ENCODE data around the gene CAPN10.

CAPN10 gene

GRCh38 chr2:240589850-240590525 lies 3.5 kb downstream of the CAPN10 start:
- POLR2A ChIA-PET, result no interaction called here
- Histone ChIP-seq H3K27me3 (replicated peaks in 2 of 5; ENCODE audit: control insufficient read depth in 4 of 5, insufficient read depth in 5 of 5, low read length in 4 of 5) (no peaks in the 10 kb centered on the region), H3K27ac (ENCODE audit: insufficient read depth in 1 of 2, low read depth in 1 of 2, low read length in 2 of 2, poor library complexity in 1 of 2, severe bottlenecking in 2 of 2) (no peak overlapping the region), H3K36me3 (ENCODE audit: control insufficient read depth in 4 of 4, insufficient read depth in 4 of 4, low read length in 3 of 4) (peaks cover 5 to 42% (median 33%) of the 10 kb centered on the region in 4 experiments), H3K9me3 (ENCODE audit: control extremely low read depth in 1 of 5, control insufficient read depth in 4 of 5, insufficient read depth in 2 of 5, low read depth in 1 of 5, low read length in 4 of 5) (no peaks in the 10 kb centered on the region), H3K4me3 (ENCODE audit: control insufficient read depth in 1 of 7, extremely low read depth in 1 of 7, insufficient read depth in 4 of 7, low read depth in 2 of 7, low read length in 6 of 7) (no peak overlapping the region), H3K4me1 (ENCODE audit: control extremely low read depth in 1 of 4, control insufficient read depth in 4 of 4, insufficient read depth in 4 of 4, low read length in 3 of 4) (peaks cover 2 to 27% (median 26%) of the 10 kb centered on the region in 4 experiments)
- 91% methylated on average over 16 of the region's 16 CpGs for WGBS (ENCODE audit: insufficient coverage)
- no peak for DNase-seq
- CTCF ChIA-PET, result interaction anchor here (1.0 kb wide), 1 partner anchor 29 kb away, joined by 3 read pairs; no protein-coding TSS in a partner anchor

- Histone ChIP-seq H3K36me3 (ENCODE audit: control insufficient read depth in 4 of 4, insufficient read depth in 4 of 4, low read length in 3 of 4) (peaks cover 5 to 46% (median 33%) of the 10 kb centered on the region in 4 experiments), H3K27ac (ENCODE audit: insufficient read depth in 1 of 2, low read depth in 1 of 2, low read length in 2 of 2, poor library complexity in 1 of 2, severe bottlenecking in 2 of 2) (no peak overlapping the region), H3K27me3 (replicated peaks in 2 of 5; ENCODE audit: control insufficient read depth in 4 of 5, insufficient read depth in 5 of 5, low read length in 4 of 5) (no peaks in the 10 kb centered on the region), H3K4me3 (ENCODE audit: control insufficient read depth in 1 of 7, extremely low read depth in 1 of 7, insufficient read depth in 4 of 7, low read depth in 2 of 7, low read length in 6 of 7) (no peak overlapping the region), H3K9me3 (ENCODE audit: control extremely low read depth in 1 of 5, control insufficient read depth in 4 of 5, insufficient read depth in 2 of 5, low read depth in 1 of 5, low read length in 4 of 5) (no peaks in the 10 kb centered on the region), H3K4me1 (ENCODE audit: control extremely low read depth in 1 of 4, control insufficient read depth in 4 of 4, insufficient read depth in 4 of 4, low read length in 3 of 4) (peaks cover 2 to 20% (median 19%) of the 10 kb centered on the region in 4 experiments)
- WGBS (ENCODE audit: insufficient coverage), result 96% methylated on average over 21 of the region's 21 CpGs
- ChIA-PET POLR2A (no interaction called here), CTCF (no interaction called here)
- no peak for DNase-seq
Measured at GRCh38 chr2:240590681-240591111, 4.2 kb downstream of the CAPN10 start.

- WGBS (ENCODE audit: insufficient coverage), result 80% methylated on average over 1 of the region's 6 CpGs
- no peak for DNase-seq
Measured at GRCh38 chr2:240591226-240591625, 4.7 kb downstream of the CAPN10 start.

GRCh38 chr2:240591784-240592183 lies 5.2 kb downstream of the CAPN10 start:
- DNase-seq, result no peak
- Histone ChIP-seq H3K27me3 (replicated peaks in 2 of 5; ENCODE audit: control insufficient read depth in 4 of 5, insufficient read depth in 5 of 5, low read length in 4 of 5) (no peaks in the 10 kb centered on the region), H3K27ac (ENCODE audit: insufficient read depth in 1 of 2, low read depth in 1 of 2, low read length in 2 of 2, poor library complexity in 1 of 2, severe bottlenecking in 2 of 2) (no peak overlapping the region), H3K4me3 (ENCODE audit: control insufficient read depth in 1 of 7, extremely low read depth in 1 of 7, insufficient read depth in 4 of 7, low read depth in 2 of 7, low read length in 6 of 7) (no peak overlapping the region), H3K36me3 (ENCODE audit: control insufficient read depth in 4 of 4, insufficient read depth in 4 of 4, low read length in 3 of 4) (peaks cover 5 to 55% (median 38%) of the 10 kb centered on the region in 4 experiments), H3K4me1 (ENCODE audit: control extremely low read depth in 1 of 4, control insufficient read depth in 4 of 4, insufficient read depth in 4 of 4, low read length in 3 of 4) (peaks cover 2 to 17% (median 16%) of the 10 kb centered on the region in 4 experiments), H3K9me3 (ENCODE audit: control extremely low read depth in 1 of 5, control insufficient read depth in 4 of 5, insufficient read depth in 2 of 5, low read depth in 1 of 5, low read length in 4 of 5) (no peaks in the 10 kb centered on the region)
- ChIA-PET CTCF (no interaction called here), POLR2A (no interaction called here)
- 96% methylated on average over 13 of the region's 13 CpGs for WGBS (ENCODE audit: insufficient coverage)

More at GRCh38 chr2:240591226-240591625, 4.7 kb downstream of the CAPN10 start:
- POLR2A ChIA-PET, result no interaction called here
- CTCF ChIA-PET, result no interaction called here
- no peak overlapping the region for H3K27ac ChIP-seq (ENCODE audit: insufficient read depth in 1 of 2, low read depth in 1 of 2, low read length in 2 of 2, poor library complexity in 1 of 2, severe bottlenecking in 2 of 2)
- H3K4me1 ChIP-seq (ENCODE audit: control extremely low read depth in 1 of 4, control insufficient read depth in 4 of 4, insufficient read depth in 4 of 4, low read length in 3 of 4), result peaks cover 2 to 17% (median 16%) of the 10 kb centered on the region in 4 experiments
- no peaks in the 10 kb centered on the region for H3K9me3 ChIP-seq (ENCODE audit: control extremely low read depth in 1 of 5, control insufficient read depth in 4 of 5, insufficient read depth in 2 of 5, low read depth in 1 of 5, low read length in 4 of 5)
- no peak overlapping the region for H3K4me3 ChIP-seq (ENCODE audit: control insufficient read depth in 1 of 7, extremely low read depth in 1 of 7, insufficient read depth in 4 of 7, low read depth in 2 of 7, low read length in 6 of 7)
- peaks cover 5 to 50% (median 36%) of the 10 kb centered on the region in 4 experiments for H3K36me3 ChIP-seq (ENCODE audit: control insufficient read depth in 4 of 4, insufficient read depth in 4 of 4, low read length in 3 of 4)
- no peaks in the 10 kb centered on the region for H3K27me3 ChIP-seq (replicated peaks in 2 of 5; ENCODE audit: control insufficient read depth in 4 of 5, insufficient read depth in 5 of 5, low read length in 4 of 5)

GRCh38 chr2:240593026-240593702 lies 6.6 kb downstream of the CAPN10 start:
- 98% methylated on average over 20 of the region's 20 CpGs for whole genome bisulfite sequencing (ENCODE audit: insufficient coverage)
- ChIA-PET CTCF (interaction anchor here (0.7 kb wide), 1 partner anchor 129 kb away, joined by 3 read pairs; no protein-coding TSS in a partner anchor), POLR2A (no interaction called here)
- Histone ChIP-seq H3K4me3 (ENCODE audit: control insufficient read depth in 1 of 7, extremely low read depth in 1 of 7, insufficient read depth in 4 of 7, low read depth in 2 of 7, low read length in 6 of 7) (no peak overlapping the region), H3K9me3 (ENCODE audit: control extremely low read depth in 1 of 5, control insufficient read depth in 4 of 5, insufficient read depth in 2 of 5, low read depth in 1 of 5, low read length in 4 of 5) (no peaks in the 10 kb centered on the region), H3K27me3 (replicated peaks in 2 of 5; ENCODE audit: control insufficient read depth in 4 of 5, insufficient read depth in 5 of 5, low read length in 4 of 5) (no peaks in the 10 kb centered on the region), H3K27ac (ENCODE audit: insufficient read depth in 1 of 2, low read depth in 1 of 2, low read length in 2 of 2, poor library complexity in 1 of 2, severe bottlenecking in 2 of 2) (no peak overlapping the region), H3K36me3 (ENCODE audit: control insufficient read depth in 4 of 4, insufficient read depth in 4 of 4, low read length in 3 of 4) (peaks cover 5 to 60% (median 42%) of the 10 kb centered on the region in 4 experiments), H3K4me1 (ENCODE audit: control extremely low read depth in 1 of 4, control insufficient read depth in 4 of 4, insufficient read depth in 4 of 4, low read length in 3 of 4) (peaks cover 0 to 4% (median 3%) of the 10 kb centered on the region in 4 experiments)
- no peak for DNase-seq

GRCh38 chr2:240593703-240594451 lies 7.3 kb downstream of the CAPN10 start:
- H3K27ac ChIP-seq (ENCODE audit: insufficient read depth in 1 of 2, low read depth in 1 of 2, low read length in 2 of 2, poor library complexity in 1 of 2, severe bottlenecking in 2 of 2), result no peak overlapping the region
- DNase-seq, result no peak

More at GRCh38 chr2:240593703-240594451, 7.3 kb downstream of the CAPN10 start:
- H3K4me1 ChIP-seq (ENCODE audit: control extremely low read depth in 1 of 4, control insufficient read depth in 4 of 4, insufficient read depth in 4 of 4, low read length in 3 of 4), result no peaks in the 10 kb centered on the region
- no peaks in the 10 kb centered on the region for H3K9me3 ChIP-seq (ENCODE audit: control extremely low read depth in 1 of 5, control insufficient read depth in 4 of 5, insufficient read depth in 2 of 5, low read depth in 1 of 5, low read length in 4 of 5)
- 96% methylated on average over 17 of the region's 19 CpGs for WGBS (ENCODE audit: insufficient coverage)
- ChIA-PET POLR2A (no interaction called here), CTCF (interaction anchor here (0.7 to 1.1 kb wide), 4 partner anchors 8 to 22 kb away, joined by 3 read pairs; no protein-coding TSS in a partner anchor)
- H3K4me3 ChIP-seq (ENCODE audit: control insufficient read depth in 1 of 7, extremely low read depth in 1 of 7, insufficient read depth in 4 of 7, low read depth in 2 of 7, low read length in 6 of 7), result no peak overlapping the region
- no peaks in the 10 kb centered on the region for H3K27me3 ChIP-seq (replicated peaks in 2 of 5; ENCODE audit: control insufficient read depth in 4 of 5, insufficient read depth in 5 of 5, low read length in 4 of 5)
- peaks cover 5 to 67% (median 44%) of the 10 kb centered on the region in 4 experiments for H3K36me3 ChIP-seq (ENCODE audit: control insufficient read depth in 4 of 4, insufficient read depth in 4 of 4, low read length in 3 of 4)

Measured in common myeloid progenitor, CD34-positive (primary cell).